Progenitor cell of endocrine pancreas (in vitro differentiated cells): ENCODE results near the gene FOXP1. TPM values are rescaled to one million over a fixed set of nuclear protein-coding genes. Genes with fewer than 3 reads are reported as not detected.

Source experiments
- DNase-seq: peaks from one replicate; pipeline ENCODE4 v3.0.0; 2021; ENCODE audit warnings: low spot score; ENCODE audit not compliant: unreplicated experiment
- H3K27ac Mint-ChIP-seq: 2 replicates; pipeline ENCODE4 v1.8.0; 2021; ENCODE audit warnings: mild to moderate bottlenecking, moderate library complexity, mixed read lengths
- H3K27me3 Mint-ChIP-seq: 2 replicates; pipeline ENCODE4 v1.8.0; 2021; ENCODE audit warnings: mixed read lengths
- H3K36me3 Mint-ChIP-seq: 2 replicates; pipeline ENCODE4 v1.8.0; 2022; ENCODE audit warnings: mixed read lengths; ENCODE audit not compliant: insufficient read depth
- H3K4me1 Mint-ChIP-seq: 2 replicates; pipeline ENCODE4 v1.8.0; 2021; ENCODE audit warnings: low read depth, mixed read lengths
- H3K4me3 Mint-ChIP-seq: 2 replicates; pipeline ENCODE4 v1.8.0; 2021; ENCODE audit warnings: low read depth, mild to moderate bottlenecking, moderate library complexity, mixed read lengths
- H3K9me3 Mint-ChIP-seq: 2 replicates; pipeline ENCODE4 v1.8.0; 2021; ENCODE audit warnings: low read depth, mixed read lengths
- CTCF ChIP-seq: fragments of 200-600 bp; sonication (generic); IDR thresholded peaks from one replicate; pipeline ENCODE4 v1.5.0; 2021; ENCODE audit warnings: antibody characterized with exemption, mild to moderate bottlenecking; ENCODE audit not compliant: unreplicated experiment
- total RNA-seq: library from RNA; stranded (reverse); gene quantifications from 2 replicates; pipeline ENCODE4 v1.2.1, GENCODE V29; 2021

FOXP1 gene
- total RNA-seq, 1 donor from 2014 or later = 242 TPM

GRCh38 chr3:71575433-71575832, 8.1 kb downstream of the FOXP1 start:
- Mint-ChIP-seq H3K9me3 (no peaks in the 10 kb centered on the region), H3K4me1 (peaks cover 59% of the 10 kb centered on the region), H3K27me3 (no peaks in the 10 kb centered on the region), H3K36me3 (peaks cover 15% of the 10 kb centered on the region), H3K27ac (no peak overlapping the region), H3K4me3 (no peak overlapping the region)
- DNase-seq = no peak
- no peak for TF ChIP-seq CTCF

GRCh38 chr3:71573181-71573580, 10.3 kb downstream of the FOXP1 start:
- no peak for TF ChIP-seq CTCF
- H3K4me1 Mint-ChIP-seq = peaks cover 42% of the 10 kb centered on the region
- no peak overlapping the region for H3K27ac Mint-ChIP-seq
- peaks cover 16% of the 10 kb centered on the region for H3K36me3 Mint-ChIP-seq
- DNase-seq = no peak
- H3K9me3 Mint-ChIP-seq = no peaks in the 10 kb centered on the region
- no peaks in the 10 kb centered on the region for H3K27me3 Mint-ChIP-seq
- peak overlapping the region; percentile 7 for H3K4me3 Mint-ChIP-seq

GRCh38 chr3:71570546-71570945, 13.0 kb downstream of the FOXP1 start:
- Mint-ChIP-seq H3K9me3 (no peaks in the 10 kb centered on the region), H3K27ac (peak overlapping the region; percentile 80), H3K36me3 (peaks cover 21% of the 10 kb centered on the region), H3K27me3 (no peaks in the 10 kb centered on the region), H3K4me1 (peaks cover 38% of the 10 kb centered on the region), H3K4me3 (no peak overlapping the region)
- DNase-seq = no peak
- no peak for TF ChIP-seq CTCF

DNA sequence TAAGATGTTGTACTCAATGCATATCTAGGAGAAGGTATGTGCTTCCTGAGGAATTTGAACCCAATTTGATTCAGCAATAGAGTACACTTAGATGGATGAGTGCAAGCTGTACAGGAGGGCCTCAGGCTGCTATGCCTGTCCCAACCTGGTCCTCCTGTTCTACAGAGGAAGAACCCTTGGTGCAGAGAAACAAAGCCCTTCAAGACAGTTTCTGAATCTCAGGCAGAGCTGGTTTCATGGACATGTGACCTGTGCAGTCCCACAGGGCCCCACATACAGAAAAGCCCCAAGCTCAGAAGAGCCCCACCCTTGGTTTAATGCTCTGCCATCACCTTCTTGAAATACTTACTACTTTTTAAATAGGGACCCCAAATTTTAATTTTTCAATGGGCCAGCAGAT, 15.3 kb downstream of the FOXP1 start:
- Mint-ChIP-seq H3K27ac (no peak overlapping the region), H3K36me3 (peaks cover 18% of the 10 kb centered on the region), H3K4me3 (no peak overlapping the region), H3K9me3 (no peaks in the 10 kb centered on the region), H3K27me3 (no peaks in the 10 kb centered on the region), H3K4me1 (peaks cover 36% of the 10 kb centered on the region)
- TF ChIP-seq CTCF = no peak
- DNase-seq = no peak

DNA sequence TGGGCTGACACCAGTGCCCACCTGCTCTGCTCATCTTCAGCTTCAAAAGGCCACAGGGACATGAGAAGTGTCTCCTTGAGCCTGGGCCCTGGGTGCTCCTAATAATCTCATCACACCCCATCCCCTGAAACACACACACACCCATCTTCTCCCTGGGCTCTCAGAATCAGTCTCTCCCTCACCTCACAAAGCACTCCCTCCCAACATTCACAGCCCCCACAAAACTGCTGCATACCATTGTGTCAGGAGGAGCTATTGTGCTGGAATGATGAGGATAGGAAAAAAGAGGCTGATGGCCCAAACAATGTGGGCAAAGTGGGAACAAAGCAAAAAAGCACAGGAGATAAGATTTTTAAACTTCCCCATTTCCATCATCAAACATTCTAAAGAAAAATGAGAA, 16.8 kb downstream of the FOXP1 start:
- DNase-seq = no peak
- Mint-ChIP-seq H3K27ac (peak overlapping the region; percentile 60), H3K4me1 (peaks cover 29% of the 10 kb centered on the region), H3K36me3 (peaks cover 18% of the 10 kb centered on the region), H3K9me3 (no peaks in the 10 kb centered on the region), H3K27me3 (no peaks in the 10 kb centered on the region), H3K4me3 (no peak overlapping the region)
- TF ChIP-seq CTCF = no peak
